Dorsolateral prefrontal cortex (tissue), 118 donors: ENCODE data around the gene PIGV. TPM values are rescaled to one million over a fixed set of nuclear protein-coding genes. Genes with fewer than 3 reads are reported as not detected.

ENCODE experiments used
- total RNA-seq, 120 experiments: library from RNA; stranded (reverse); gene quantifications; one replicate each; pipeline versions ENCODE4 v1.2.3 to v1.2.4, GENCODE V29; 2022

The PIGV gene
- total RNA-seq, 120 experiments from 2014 or later: 9.1 to 22.9 (median 14.3) TPM

Other genes with a start within 250 kb of the PIGV start
- 100 to 1,000 TPM in 34 of 120 experiments, 10 to 100 TPM in 86; 65.3 to 158 (median 93.3) TPM for gene ARID1A, start 91.9 kb upstream of the PIGV start, total RNA-seq
- gene ZDHHC18, start 38.7 kb downstream of the PIGV start, total RNA-seq: 10 to 100 TPM; 22.8 to 51.7 (median 34.9) TPM
- 10 to 100 TPM in 7 of 120 experiments, 1 to 10 TPM in 46, under 1 TPM in 34, not detected in 33; 0.29 to 70.1 (median 1.3) TPM for gene SFN, start 75.2 kb downstream of the PIGV start, total RNA-seq
- gene GPN2, start 102.3 kb downstream of the PIGV start, total RNA-seq: 10 to 100 TPM; 18.8 to 40.5 (median 26.6) TPM
- gene GPATCH3, start 112.5 kb downstream of the PIGV start, total RNA-seq: 10 to 100 TPM; 11.2 to 24.9 (median 16.6) TPM
- gene NR0B2, start 126.0 kb downstream of the PIGV start, total RNA-seq: under 1 TPM in 1 of 120 experiments, not detected in 119; 0.69 TPM
- 100 to 1,000 TPM in 36 of 120 experiments, 10 to 100 TPM in 84; 61.0 to 142 (median 91.8) TPM for gene NUDC, start 133.8 kb downstream of the PIGV start, total RNA-seq
- gene KDF1, start 172.5 kb downstream of the PIGV start, total RNA-seq: 1 to 10 TPM in 64 of 120 experiments, under 1 TPM in 49, not detected in 7; 0.27 to 3.7 (median 1.1) TPM
- 10 to 100 TPM; 11.3 to 79.2 (median 45.5) TPM for gene TRNP1, start 205.7 kb downstream of the PIGV start, total RNA-seq
- 1 to 10 TPM in 57 of 120 experiments, under 1 TPM in 60, not detected in 3; 0.20 to 7.6 (median 0.94) TPM for gene TENT5B, start 224.9 kb downstream of the PIGV start, total RNA-seq